Esophagus squamous epithelium (tissue), 5 donors: ENCODE results near the gene NPHP3. TPM values are rescaled to one million over a fixed set of nuclear protein-coding genes. Genes with fewer than 3 reads are reported as not detected.

Experiments used
- DNase-seq: peaks from one replicate; lab custom pipeline; 2025; lab: John Stamatoyannopoulos, UW
- H3K27ac ChIP-seq, 4 donors: fragments of 200-600 bp; sonication (generic); one replicate each; pipeline ENCODE4 v1.5.1; 2016 to 2019; ENCODE audit warnings: mild to moderate bottlenecking in 1 of 4
- H3K27me3 ChIP-seq, 4 donors: fragments of 200-600 bp; sonication (generic); 1 replicate in 3 of 4; 2 replicates in 1 of 4; pipeline versions ENCODE4 v1.5.1 to v1.6.0; 2017 to 2021; ENCODE audit warnings: antibody characterized with exemption in 1 of 4
- H3K36me3 ChIP-seq, 3 donors: fragments of 200-600 bp; sonication (generic); one replicate each; pipeline ENCODE4 v1.5.1; 2016 to 2019
- H3K4me1 ChIP-seq, 3 donors: fragments of 200-600 bp; sonication (generic); one replicate each; pipeline ENCODE4 v1.5.1; 2017 to 2019
- H3K4me3 ChIP-seq, 4 donors: fragments of 200-600 bp; sonication (generic); 1 replicate in 3 of 4; 2 replicates in 1 of 4; pipeline ENCODE4 v1.5.1; 2016 to 2019; ENCODE audit warnings: mild to moderate bottlenecking in 2 of 4, moderate library complexity in 1 of 4
- H3K9me3 ChIP-seq, 3 donors: fragments of 200-600 bp; sonication (generic); one replicate each; pipeline ENCODE4 v1.5.1; 2016 to 2019
- POLR2A ChIP-seq, 4 donors: fragments of 450-650 bp; IDR thresholded peaks; one replicate each; pipeline ENCODE4 v1.6.1; 2017; ENCODE audit warnings: antibody characterized with exemption in 4 of 4, mild to moderate bottlenecking in 4 of 4, moderate library complexity in 3 of 4
- WGBS, 2 donors: methylation state at CpG; one replicate each; pipeline ENCODE4 v1.1.5; 2018; 5-methylcytosine and 5-hydroxymethylcytosine counted together
- intact Hi-C: fragments of 100-400 bp; cut with DNase I; formaldehyde crosslinking; loops from one replicate; pipeline ENCODE4 v1.15.0; 2022
- total RNA-seq, 4 donors: library from RNA; depleted of rRNA; stranded (reverse); fragments of >200 nt; gene quantifications; one replicate each; pipeline ENCODE4 v1.1.0, GENCODE V29; 2016
- TF ChIP-seq, protein P1 (sequence below), 6 experiments: fragments of 450-650 bp in 4 of 6; fragments of 200-600 bp in 2 of 6; sonication (generic) in 2 of 6; IDR thresholded peaks; one replicate each; pipeline ENCODE4 v1.5.1; 2016 to 2019; ENCODE audit warnings: antibody characterized with exemption in 6 of 6, mild to moderate bottlenecking in 4 of 6, moderate library complexity in 4 of 6
- donor health status: DM: yes; HTN: yes; CAD: no.

Gene NPHP3
- total RNA-seq, 4 donors from 2014 or later = 7.1 to 27.8 (median 9.1) TPM

DNA sequence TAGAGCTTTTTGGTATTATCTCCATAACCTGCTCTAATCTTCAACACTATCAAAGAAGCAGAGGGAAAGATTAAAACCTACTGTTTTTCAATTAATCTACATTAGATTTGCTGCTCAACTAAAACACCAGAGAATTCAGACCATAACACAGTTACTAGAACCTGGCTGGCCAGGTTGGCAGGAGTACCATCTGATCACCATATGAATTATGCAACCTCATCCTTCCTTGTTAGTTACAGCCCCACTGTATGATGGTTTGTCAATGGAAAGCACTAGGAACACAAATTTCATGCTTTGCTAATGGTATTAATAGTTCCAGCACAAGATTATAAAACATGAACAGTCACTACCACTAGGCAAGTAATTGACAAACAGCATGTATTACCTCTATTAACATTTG lies 5.8 kb downstream of the NPHP3 start:
- no peaks in the 10 kb centered on the region for H3K9me3 ChIP-seq
- intact Hi-C loops = no loop called here
- no peak for TF ChIP-seq POLR2A (IDR thresholded peaks at IDR 0.05)
- TF ChIP-seq, protein P1, sequence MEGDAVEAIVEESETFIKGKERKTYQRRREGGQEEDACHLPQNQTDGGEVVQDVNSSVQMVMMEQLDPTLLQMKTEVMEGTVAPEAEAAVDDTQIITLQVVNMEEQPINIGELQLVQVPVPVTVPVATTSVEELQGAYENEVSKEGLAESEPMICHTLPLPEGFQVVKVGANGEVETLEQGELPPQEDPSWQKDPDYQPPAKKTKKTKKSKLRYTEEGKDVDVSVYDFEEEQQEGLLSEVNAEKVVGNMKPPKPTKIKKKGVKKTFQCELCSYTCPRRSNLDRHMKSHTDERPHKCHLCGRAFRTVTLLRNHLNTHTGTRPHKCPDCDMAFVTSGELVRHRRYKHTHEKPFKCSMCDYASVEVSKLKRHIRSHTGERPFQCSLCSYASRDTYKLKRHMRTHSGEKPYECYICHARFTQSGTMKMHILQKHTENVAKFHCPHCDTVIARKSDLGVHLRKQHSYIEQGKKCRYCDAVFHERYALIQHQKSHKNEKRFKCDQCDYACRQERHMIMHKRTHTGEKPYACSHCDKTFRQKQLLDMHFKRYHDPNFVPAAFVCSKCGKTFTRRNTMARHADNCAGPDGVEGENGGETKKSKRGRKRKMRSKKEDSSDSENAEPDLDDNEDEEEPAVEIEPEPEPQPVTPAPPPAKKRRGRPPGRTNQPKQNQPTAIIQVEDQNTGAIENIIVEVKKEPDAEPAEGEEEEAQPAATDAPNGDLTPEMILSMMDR (IDR thresholded peaks at IDR 0.05) = no peak

DNA sequence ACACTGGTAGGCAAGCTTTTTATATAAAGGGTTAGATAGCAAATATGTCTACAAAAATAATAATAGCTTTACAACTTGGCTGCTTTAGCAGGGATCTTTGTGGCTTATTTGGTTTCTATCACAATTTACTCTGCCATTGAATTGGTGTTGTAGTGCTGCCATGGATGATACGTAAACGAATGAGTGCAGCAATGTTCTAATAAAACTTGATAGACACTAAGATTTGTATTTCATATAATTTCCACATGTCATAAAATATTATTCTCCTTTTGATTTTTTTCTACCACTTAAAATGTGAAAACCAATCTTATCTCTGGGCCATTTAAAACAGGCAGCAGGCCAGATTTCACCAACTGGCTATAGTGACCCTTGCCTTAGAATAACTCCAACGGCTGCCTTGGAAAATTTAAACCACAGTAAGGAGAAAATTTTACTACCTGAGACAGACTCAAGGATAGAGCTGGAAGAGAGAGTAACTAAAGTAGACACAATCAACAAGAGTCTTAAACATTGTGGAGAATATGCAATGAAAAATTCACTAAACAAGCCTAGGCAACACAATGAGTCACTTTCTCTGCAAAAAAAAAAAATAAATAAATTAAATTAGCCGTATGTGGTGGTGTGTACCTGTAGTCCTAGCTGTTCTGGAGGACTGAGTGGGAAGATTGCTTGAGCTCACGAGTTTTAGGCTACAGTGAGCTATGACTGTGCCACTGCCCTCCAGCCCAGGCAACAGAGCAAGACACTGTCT lies 8.1 kb downstream of the NPHP3 start:
- Histone ChIP-seq H3K4me3 (no peak overlapping the region), H3K36me3 (peaks cover 0 to 95% (median 5%) of the 10 kb centered on the region in 3 donors), H3K27me3 (no peaks in the 10 kb centered on the region), H3K4me1 (peaks cover 0 to 8% (median 0%) of the 10 kb centered on the region in 3 donors), H3K9me3 (no peaks in the 10 kb centered on the region), H3K27ac (no peak overlapping the region)
- DNase-seq = no peak
- 80 to 84% methylated on average over 5 of the region's 5 CpGs for WGBS, 2 donors
- no peak for TF ChIP-seq POLR2A (IDR thresholded peaks at IDR 0.05)
- TF ChIP-seq, protein P1 (IDR thresholded peaks at IDR 0.05) = no peak
- intact Hi-C loops = no loop called here

More for the DNA sequence above, 5.8 kb downstream of the NPHP3 start:
- Histone ChIP-seq H3K4me1 (peaks cover 14 to 30% (median 16%) of the 10 kb centered on the region in 3 donors), H3K27ac (no peak overlapping the region), H3K4me3 (no peak overlapping the region), H3K36me3 (peaks cover 0 to 76% (median 0%) of the 10 kb centered on the region in 3 donors), H3K27me3 (no peaks in the 10 kb centered on the region)
- no peak for DNase-seq

DNA sequence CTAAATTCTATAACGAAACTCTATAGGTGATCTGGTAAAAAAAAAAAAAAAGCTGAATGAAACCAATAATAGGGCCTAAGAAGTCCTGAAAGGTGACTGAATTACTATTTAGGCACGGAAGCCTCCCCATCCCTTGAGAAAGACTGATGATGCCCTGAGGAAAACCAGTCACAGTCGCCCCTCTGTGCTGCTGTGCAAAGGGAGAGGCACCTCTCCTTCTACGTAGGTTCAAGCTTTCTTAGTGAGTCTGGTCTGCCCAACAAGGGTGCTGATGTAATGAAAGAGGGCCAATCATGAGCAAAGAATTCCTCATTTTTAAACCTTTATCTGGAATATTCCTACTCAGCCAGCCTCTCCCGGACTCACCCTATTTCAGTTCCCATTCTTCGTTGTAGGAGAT lies 11.9 kb downstream of the NPHP3 start:
- no peak for DNase-seq
- H3K27me3 ChIP-seq = no peaks in the 10 kb centered on the region
- intact Hi-C loops = no loop called here
- no peaks in the 10 kb centered on the region for H3K9me3 ChIP-seq
- no peak overlapping the region for H3K27ac ChIP-seq
- TF ChIP-seq POLR2A (IDR thresholded peaks at IDR 0.05) = no peak
- TF ChIP-seq, protein P1 (IDR thresholded peaks at IDR 0.05) = no peak
- H3K36me3 ChIP-seq = peaks cover 0 to 94% (median 7%) of the 10 kb centered on the region in 3 donors
- H3K4me1 ChIP-seq = no peaks in the 10 kb centered on the region
- WGBS, 2 donors = 88 to 92% methylated on average over 6 of the region's 6 CpGs
- H3K4me3 ChIP-seq = no peak overlapping the region

DNA sequence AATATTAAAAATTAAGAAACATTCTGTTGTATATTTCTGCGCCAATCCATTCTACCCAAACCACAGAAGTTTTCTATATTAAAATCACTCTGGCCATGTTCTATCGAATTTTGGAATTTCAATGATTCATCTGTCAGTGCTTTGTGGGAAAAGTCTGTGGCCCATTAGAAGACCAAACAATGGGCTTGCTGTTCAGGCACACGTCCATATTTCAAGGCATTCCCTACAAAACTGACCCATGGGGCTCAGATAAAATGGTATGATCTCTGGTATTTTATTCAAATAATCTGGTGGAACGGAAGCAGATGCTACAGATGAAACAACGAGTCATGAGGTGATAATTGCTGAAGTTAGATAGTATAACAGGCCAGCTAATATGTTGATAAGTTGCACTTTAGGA lies 12.4 kb downstream of the NPHP3 start:
- no peak overlapping the region for H3K27ac ChIP-seq
- DNase-seq = no peak
- no peak for TF ChIP-seq POLR2A (IDR thresholded peaks at IDR 0.05)
- TF ChIP-seq, protein P1 (IDR thresholded peaks at IDR 0.05) = no peak
- H3K27me3 ChIP-seq = no peaks in the 10 kb centered on the region
- intact Hi-C loops = no loop called here
- H3K4me3 ChIP-seq = no peak overlapping the region
- no peaks in the 10 kb centered on the region for H3K9me3 ChIP-seq
- 88 to 92% methylated on average over 4 to 5 of the region's 5 CpGs for WGBS, 2 donors
- peaks cover 0 to 94% (median 7%) of the 10 kb centered on the region in 3 donors for H3K36me3 ChIP-seq
- no peaks in the 10 kb centered on the region for H3K4me1 ChIP-seq

DNA sequence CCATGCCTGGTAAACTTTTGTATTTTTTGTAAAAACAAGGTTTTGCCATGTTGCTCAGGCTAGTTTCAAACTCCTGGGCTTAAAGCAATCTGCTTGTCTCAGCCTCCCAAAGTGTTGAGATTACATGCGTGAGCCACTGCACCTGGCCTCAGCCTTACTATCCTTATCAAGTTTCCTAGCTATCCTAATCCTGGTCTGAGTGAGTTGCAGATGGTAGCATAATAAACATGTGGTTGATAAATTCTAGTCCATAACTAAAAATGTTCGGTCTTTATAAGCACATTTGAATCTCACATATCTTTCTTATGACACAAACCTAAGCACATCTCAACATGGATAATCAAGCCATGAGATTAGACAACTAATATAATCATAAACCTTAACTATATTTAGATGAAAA lies 18.5 kb downstream of the NPHP3 start:
- DNase-seq = no peak
- Histone ChIP-seq H3K9me3 (no peaks in the 10 kb centered on the region), H3K27ac (no peak overlapping the region), H3K27me3 (no peaks in the 10 kb centered on the region), H3K4me1 (no peaks in the 10 kb centered on the region), H3K36me3 (peaks cover 0 to 98% (median 17%) of the 10 kb centered on the region in 3 donors), H3K4me3 (no peak overlapping the region)
- intact Hi-C loops = no loop called here
- WGBS, 2 donors = 84 to 94% methylated on average over 2 of the region's 2 CpGs
- TF ChIP-seq POLR2A (IDR thresholded peaks at IDR 0.05) = no peak
- TF ChIP-seq, protein P1 (IDR thresholded peaks at IDR 0.05) = no peak
